Smooth muscle cell (in vitro differentiated cells): Measurements from ENCODE around the gene GPA33. TPM values are rescaled to one million over a fixed set of nuclear protein-coding genes. Genes with fewer than 3 reads are reported as not detected.

Experiments
- DNase-seq: peaks from one replicate; lab custom pipeline; 2025; ENCODE audit not compliant: unreplicated experiment; lab: John Stamatoyannopoulos, UW
- H2AFZ ChIP-seq: fragments of 200-600 bp; sonication (generic); 2 replicates; pipeline ENCODE4 v1.6.0; 2016; ENCODE audit warnings: antibody characterized with exemption, low read depth, mild to moderate bottlenecking
- H3F3A ChIP-seq: fragments of 200-600 bp; sonication (generic); 2 replicates; pipeline ENCODE4 v1.6.0; 2017; ENCODE audit warnings: antibody characterized with exemption, low read depth
- H3K27ac ChIP-seq: fragments of 200-600 bp; sonication (generic); 2 replicates; pipeline ENCODE4 v1.5.1; 2016; ENCODE audit warnings: low read depth, mild to moderate bottlenecking
- H3K27me3 ChIP-seq: fragments of 200-600 bp; sonication (generic); 2 replicates; pipeline ENCODE4 v1.6.1; 2016; ENCODE audit warnings: low read depth, mild to moderate bottlenecking
- H3K36me3 ChIP-seq: fragments of 200-600 bp; sonication (generic); 2 replicates; pipeline ENCODE4 v1.5.1; 2016; ENCODE audit warnings: low read depth
- H3K4me1 ChIP-seq: fragments of 200-600 bp; sonication (generic); 2 replicates; pipeline ENCODE4 v1.5.1; 2016; ENCODE audit warnings: low read depth
- H3K4me2 ChIP-seq: fragments of 200-600 bp; sonication (generic); 2 replicates; pipeline ENCODE4 v1.6.0; 2016; ENCODE audit warnings: mild to moderate bottlenecking
- H3K4me3 ChIP-seq: fragments of 200-600 bp; sonication (generic); 2 replicates; pipeline ENCODE4 v1.5.1; 2016; ENCODE audit warnings: mild to moderate bottlenecking
- H3K79me2 ChIP-seq: fragments of 200-600 bp; sonication (generic); 2 replicates; pipeline ENCODE4 v1.6.0; 2016; ENCODE audit warnings: low read depth, mild to moderate bottlenecking
- H3K9ac ChIP-seq: fragments of 200-600 bp; sonication (generic); 2 replicates; pipeline ENCODE4 v1.6.0; 2016; ENCODE audit warnings: low read depth
- H3K9me3 ChIP-seq: fragments of 200-600 bp; sonication (generic); replicated peaks from 2 replicates; pipeline ENCODE4 v1.5.1; 2016; ENCODE audit warnings: low read depth
- H4K20me1 ChIP-seq: fragments of 200-600 bp; sonication (generic); 2 replicates; pipeline ENCODE4 v1.6.0; 2016; ENCODE audit warnings: low read depth
- WGBS: methylation state at CpG from one replicate; pipeline ENCODE4 v1.1.7; 2016; ENCODE audit warnings: low lambda C conversion rate; 5-methylcytosine and 5-hydroxymethylcytosine counted together
- polyA plus RNA-seq: library from polyadenylated mRNA; unstranded; fragments of >200 nt; fragmentation: Nextera tagmentation; extraction: Ambion mirVana; gene quantifications from 2 replicates; pipeline ENCODE4 v1.2.1, GENCODE V29; 2016
- total RNA-seq: library from RNA; depleted of rRNA; stranded (reverse); fragments of >200 nt; gene quantifications from 2 replicates; pipeline ENCODE4 v1.2.3, GENCODE V29; 2014
- TF ChIP-seq, protein P1 (sequence below): fragments of 200-600 bp; sonication (generic); IDR thresholded peaks from 2 replicates; pipeline ENCODE4 v1.5.1; 2017; ENCODE audit warnings: borderline replicate concordance, mild to moderate bottlenecking, antibody characterized with exemption; ENCODE audit not compliant: insufficient read depth, poor library complexity, severe bottlenecking

GPA33 gene
- total and polyA plus RNA-seq, 2 experiments from 2014 or later: not detected

GRCh38 chr1:167061073-167061464 lies 29.1 kb downstream of the GPA33 start:
- 87% methylated on average over 3 of the region's 3 CpGs for WGBS

DNA sequence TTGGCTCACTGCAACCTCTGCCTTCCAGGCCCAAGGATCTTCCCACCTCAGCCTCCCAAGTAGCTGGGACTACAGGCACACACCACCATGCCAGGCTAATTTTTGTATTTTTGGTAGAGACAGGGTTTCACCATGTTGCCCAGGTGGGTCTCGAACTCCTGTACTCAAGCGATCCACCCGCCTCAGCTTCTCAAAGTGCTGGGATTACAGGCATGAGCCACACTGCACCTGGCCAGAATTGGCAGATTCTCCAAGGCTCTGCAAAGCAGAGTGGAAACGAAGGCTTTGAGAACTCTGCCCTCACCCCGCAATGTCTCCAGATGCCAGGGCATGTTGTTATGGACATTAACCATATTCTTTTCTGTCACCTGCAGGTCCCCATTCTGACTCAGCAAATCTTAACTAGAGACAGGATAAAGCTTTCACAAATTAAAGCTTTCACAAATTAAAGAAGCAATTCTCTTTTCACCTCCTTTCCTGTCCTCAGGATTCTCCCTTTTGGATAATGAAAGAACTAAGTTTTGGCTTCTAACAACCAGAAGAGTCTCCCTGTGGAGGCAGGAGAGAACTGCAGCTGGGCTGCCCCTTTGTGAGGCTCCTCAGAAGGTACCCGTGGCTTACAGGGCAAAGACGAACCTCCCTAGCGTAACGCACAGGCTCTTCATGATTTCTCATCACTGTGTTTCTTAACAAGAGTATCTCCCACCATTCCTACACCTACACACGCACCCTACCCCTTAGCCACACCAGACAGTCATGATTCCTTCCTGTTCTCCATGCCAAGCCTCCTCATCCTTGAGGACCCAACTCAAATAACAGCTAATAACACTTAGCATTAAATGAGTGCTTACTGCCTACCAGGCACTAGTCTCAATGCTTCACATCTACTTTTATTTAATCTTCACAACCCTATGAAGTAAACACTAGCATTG lies 29.8 kb downstream of the GPA33 start:
- TF ChIP-seq, protein P1, sequence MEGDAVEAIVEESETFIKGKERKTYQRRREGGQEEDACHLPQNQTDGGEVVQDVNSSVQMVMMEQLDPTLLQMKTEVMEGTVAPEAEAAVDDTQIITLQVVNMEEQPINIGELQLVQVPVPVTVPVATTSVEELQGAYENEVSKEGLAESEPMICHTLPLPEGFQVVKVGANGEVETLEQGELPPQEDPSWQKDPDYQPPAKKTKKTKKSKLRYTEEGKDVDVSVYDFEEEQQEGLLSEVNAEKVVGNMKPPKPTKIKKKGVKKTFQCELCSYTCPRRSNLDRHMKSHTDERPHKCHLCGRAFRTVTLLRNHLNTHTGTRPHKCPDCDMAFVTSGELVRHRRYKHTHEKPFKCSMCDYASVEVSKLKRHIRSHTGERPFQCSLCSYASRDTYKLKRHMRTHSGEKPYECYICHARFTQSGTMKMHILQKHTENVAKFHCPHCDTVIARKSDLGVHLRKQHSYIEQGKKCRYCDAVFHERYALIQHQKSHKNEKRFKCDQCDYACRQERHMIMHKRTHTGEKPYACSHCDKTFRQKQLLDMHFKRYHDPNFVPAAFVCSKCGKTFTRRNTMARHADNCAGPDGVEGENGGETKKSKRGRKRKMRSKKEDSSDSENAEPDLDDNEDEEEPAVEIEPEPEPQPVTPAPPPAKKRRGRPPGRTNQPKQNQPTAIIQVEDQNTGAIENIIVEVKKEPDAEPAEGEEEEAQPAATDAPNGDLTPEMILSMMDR: peak; percentile 13
- H3K4me3 ChIP-seq: no peak overlapping the region
- no peak for DNase-seq

More at GRCh38 chr1:167061073-167061464, 29.1 kb downstream of the GPA33 start:
- peaks cover 4% of the 10 kb centered on the region for H3K4me1 ChIP-seq
- no peak overlapping the region for H3K4me3 ChIP-seq
- DNase-seq: no peak
- no peak overlapping the region for H2AFZ ChIP-seq
- H3K4me2 ChIP-seq: no peak overlapping the region
- H3K36me3 ChIP-seq: no peaks in the 10 kb centered on the region
- TF ChIP-seq, protein P1: no peak
- H3K79me2 ChIP-seq: no peaks in the 10 kb centered on the region
- H3K27ac ChIP-seq: no peak overlapping the region
- H3K9me3 ChIP-seq: no peaks in the 10 kb centered on the region
- H3K9ac ChIP-seq: no peak overlapping the region
- no peaks in the 10 kb centered on the region for H3F3A ChIP-seq
- no peaks in the 10 kb centered on the region for H4K20me1 ChIP-seq
- H3K27me3 ChIP-seq: no peaks in the 10 kb centered on the region

DNA sequence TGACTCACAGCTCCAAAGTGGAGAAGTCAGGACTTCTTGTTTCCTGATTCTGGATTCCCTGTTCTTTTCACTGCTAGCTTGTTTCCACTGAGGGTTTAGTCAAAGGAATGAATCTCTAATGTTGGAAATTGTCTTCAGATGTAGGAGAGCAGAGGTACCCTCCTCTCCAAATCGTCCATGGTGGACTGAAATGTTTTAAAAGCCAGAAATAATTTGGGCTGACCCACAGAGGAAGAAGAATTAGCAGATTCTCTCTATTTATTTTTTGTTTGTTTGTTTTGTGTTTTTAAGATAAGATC lies 30.4 kb downstream of the GPA33 start:
- Histone ChIP-seq H3K9ac (no peak overlapping the region), H4K20me1 (no peaks in the 10 kb centered on the region), H3K27ac (no peak overlapping the region), H3K9me3 (no peaks in the 10 kb centered on the region), H3K4me1 (peaks cover 4% of the 10 kb centered on the region), H3K27me3 (no peaks in the 10 kb centered on the region), H3K36me3 (no peaks in the 10 kb centered on the region), H3K4me3 (no peak overlapping the region), H3K4me2 (no peak overlapping the region), H2AFZ (no peak overlapping the region), H3F3A (no peaks in the 10 kb centered on the region), H3K79me2 (no peaks in the 10 kb centered on the region)
- DNase-seq: no peak
- TF ChIP-seq, protein P1: no peak
- 76% methylated on average over 1 of the region's 1 CpG for WGBS

More for the DNA sequence above, 29.8 kb downstream of the GPA33 start:
- Histone ChIP-seq H3K4me1 (peaks cover 4% of the 10 kb centered on the region), H3K4me2 (no peak overlapping the region), H3K27me3 (no peaks in the 10 kb centered on the region), H3K27ac (no peak overlapping the region), H3F3A (no peaks in the 10 kb centered on the region), H4K20me1 (no peaks in the 10 kb centered on the region), H3K79me2 (no peaks in the 10 kb centered on the region), H3K9ac (no peak overlapping the region), H3K36me3 (no peaks in the 10 kb centered on the region), H2AFZ (no peak overlapping the region), H3K9me3 (no peaks in the 10 kb centered on the region)
- WGBS: 84% methylated on average over 10 of the region's 10 CpGs
